GM12872 (cell line): ENCODE results near the gene RAMP2.

Source experiments
- TF ChIP-seq, protein P1 (sequence below): IDR thresholded peaks from 3 replicates; pipeline ENCODE4 v1.5.1; 2011; ENCODE audit warnings: low read depth, mild to moderate bottlenecking, low read length, moderate library complexity; ENCODE audit not compliant: insufficient read depth

Gene RAMP2

DNA sequence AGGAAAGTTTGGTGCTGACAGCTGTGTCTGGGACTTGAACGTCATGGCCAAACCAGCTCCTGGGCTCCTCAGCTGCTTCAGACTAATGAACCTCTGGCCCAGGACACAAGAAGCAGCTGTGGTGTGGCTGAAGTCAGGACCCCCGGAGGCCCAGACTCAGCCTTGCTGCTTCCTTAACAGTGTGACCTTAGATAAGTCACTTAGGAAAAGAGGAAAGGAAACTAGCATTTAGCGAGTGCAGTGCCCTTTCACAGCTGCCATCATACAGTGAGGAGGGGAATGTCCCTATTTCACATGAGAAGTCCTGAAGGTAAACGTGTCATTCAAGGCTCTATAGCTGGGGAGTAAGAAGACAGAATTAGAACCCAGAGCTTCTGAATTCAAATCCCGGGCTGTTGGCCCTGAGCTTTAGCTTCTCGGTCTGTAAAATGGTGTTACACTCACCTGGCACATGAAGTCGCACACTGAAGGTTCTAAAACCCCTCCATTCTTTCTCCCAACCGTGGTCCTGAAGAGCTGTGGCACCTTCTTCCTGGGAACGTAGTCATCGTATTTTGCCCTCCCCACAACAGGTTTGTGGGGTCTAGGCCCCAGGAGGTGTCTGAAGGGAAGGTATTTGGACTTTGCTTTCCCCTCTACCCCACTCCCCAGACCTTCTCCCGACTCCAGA, 910 bp upstream of the RAMP2 start:
- TF ChIP-seq, protein P1, sequence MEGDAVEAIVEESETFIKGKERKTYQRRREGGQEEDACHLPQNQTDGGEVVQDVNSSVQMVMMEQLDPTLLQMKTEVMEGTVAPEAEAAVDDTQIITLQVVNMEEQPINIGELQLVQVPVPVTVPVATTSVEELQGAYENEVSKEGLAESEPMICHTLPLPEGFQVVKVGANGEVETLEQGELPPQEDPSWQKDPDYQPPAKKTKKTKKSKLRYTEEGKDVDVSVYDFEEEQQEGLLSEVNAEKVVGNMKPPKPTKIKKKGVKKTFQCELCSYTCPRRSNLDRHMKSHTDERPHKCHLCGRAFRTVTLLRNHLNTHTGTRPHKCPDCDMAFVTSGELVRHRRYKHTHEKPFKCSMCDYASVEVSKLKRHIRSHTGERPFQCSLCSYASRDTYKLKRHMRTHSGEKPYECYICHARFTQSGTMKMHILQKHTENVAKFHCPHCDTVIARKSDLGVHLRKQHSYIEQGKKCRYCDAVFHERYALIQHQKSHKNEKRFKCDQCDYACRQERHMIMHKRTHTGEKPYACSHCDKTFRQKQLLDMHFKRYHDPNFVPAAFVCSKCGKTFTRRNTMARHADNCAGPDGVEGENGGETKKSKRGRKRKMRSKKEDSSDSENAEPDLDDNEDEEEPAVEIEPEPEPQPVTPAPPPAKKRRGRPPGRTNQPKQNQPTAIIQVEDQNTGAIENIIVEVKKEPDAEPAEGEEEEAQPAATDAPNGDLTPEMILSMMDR: no peak

DNA sequence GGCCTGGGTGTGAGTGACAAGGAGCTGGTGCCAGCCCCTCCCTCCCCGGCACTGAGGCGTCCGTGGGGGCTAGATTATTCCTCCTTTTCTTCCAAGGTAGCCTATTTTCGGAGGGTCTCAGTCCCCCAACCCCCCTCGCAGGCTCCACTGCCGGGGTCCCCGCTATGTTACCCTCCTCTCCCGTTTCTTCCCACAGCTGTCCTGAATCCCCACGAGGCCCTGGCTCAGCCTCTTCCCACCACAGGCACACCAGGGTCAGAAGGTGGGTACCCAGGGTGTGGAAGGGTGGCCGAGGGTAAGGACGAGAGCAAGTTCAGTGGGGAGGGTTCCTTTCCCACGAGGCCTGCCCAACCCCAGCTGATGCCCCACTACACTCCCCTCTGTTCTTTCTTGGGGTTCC, 611 bp downstream of the RAMP2 start:
- TF ChIP-seq, protein P1: no peak

DNA sequence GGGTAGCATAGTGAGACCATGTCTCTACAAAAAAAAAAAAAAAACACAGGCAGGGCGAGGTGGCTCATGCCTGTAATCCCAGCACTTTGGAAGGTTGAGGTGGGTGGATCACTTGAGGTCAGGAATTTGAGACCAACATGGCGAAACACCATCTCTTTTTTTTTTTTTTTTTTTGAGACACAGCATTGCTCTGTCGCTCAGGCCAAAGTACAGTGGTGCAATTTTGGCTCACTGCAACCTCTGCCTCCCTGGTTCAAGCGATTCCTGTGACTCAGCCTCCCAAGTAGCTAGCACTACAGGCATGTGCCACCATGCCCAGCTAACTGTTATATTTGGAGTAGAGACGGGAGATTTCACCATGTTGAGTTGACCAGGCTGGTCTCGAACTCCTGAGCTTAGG, 5.1 kb downstream of the RAMP2 start:
- TF ChIP-seq, protein P1: no peak

DNA sequence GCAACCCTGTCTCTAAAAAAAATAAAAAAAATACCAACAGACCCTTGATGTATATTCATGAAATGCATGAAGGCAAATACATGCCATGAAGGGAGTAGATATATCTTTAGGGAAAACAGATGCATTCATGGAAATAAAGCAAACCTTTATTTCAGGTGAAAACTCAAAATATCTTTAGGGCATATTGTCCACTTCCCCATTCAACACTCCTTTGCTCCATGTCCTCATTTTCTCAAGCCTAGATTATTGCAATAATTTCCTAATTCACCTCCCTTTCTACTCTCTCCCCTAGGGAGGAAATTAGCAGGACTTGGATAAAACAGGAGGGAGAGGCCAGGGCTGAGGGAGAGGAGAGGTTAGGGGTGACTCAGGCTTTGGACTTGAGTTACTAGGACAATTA, 6.5 kb downstream of the RAMP2 start:
- TF ChIP-seq, protein P1: no peak

DNA sequence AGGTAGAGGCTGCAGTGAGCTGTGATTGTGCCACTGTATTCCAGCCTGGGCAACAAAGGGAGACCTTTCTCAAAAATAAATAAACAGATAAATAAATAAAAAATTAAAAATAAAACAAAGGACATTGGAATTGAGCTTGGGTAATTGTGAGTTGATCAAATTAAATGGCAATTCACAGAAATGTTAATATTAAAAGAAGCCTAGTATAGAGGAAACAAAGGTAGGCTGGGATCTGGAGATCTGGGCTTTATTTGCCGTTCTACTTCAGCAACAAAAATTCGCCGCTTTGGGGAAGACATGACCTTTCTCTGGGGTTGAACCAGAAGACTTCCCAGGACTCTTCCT, 11.9 kb downstream of the RAMP2 start:
- TF ChIP-seq, protein P1: no peak

DNA sequence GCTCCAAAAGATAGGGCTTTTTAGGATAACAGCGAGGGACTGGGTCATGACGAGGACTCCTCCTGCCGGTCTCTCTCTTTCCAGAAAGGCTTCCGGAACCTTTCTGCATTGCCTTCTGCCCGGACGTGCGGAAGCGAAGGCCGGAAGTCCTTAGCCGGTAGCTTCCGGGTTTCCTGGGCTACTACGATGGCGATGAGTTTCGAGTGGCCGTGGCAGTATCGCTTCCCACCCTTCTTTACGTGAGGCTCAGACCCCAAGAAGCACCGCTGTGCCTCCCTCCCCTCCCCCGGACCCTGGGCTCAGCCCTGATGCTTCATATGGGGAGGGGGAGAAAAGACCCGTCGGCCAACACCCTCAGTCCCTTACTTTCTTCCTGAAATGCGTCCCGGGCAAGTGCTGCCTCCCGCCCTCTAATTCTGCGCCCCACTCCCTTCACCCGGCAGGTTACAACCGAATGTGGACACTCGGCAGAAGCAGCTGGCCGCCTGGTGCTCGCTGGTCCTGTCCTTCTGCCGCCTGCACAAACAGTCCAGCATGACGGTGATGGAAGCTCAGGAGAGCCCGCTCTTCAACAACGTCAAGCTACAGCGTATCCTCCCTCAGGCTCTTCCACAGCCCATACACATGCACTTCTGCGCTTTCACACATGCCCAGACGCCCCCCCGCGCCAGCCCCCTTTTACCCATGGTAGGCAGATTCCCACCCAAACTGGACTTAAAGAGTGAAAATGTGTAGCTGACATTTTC, 12.4 kb downstream of the RAMP2 start, which contains the start of gene VPS25:
Gene VPS25 (plus strand): TSS at position 160 of the 746 bp plus-strand sequence. CDS start 27 bp downstream, at position 187.
- TF ChIP-seq, protein P1: 0 out of 3 replicates have a peak, but pooled peaks have one; percentile 3

DNA sequence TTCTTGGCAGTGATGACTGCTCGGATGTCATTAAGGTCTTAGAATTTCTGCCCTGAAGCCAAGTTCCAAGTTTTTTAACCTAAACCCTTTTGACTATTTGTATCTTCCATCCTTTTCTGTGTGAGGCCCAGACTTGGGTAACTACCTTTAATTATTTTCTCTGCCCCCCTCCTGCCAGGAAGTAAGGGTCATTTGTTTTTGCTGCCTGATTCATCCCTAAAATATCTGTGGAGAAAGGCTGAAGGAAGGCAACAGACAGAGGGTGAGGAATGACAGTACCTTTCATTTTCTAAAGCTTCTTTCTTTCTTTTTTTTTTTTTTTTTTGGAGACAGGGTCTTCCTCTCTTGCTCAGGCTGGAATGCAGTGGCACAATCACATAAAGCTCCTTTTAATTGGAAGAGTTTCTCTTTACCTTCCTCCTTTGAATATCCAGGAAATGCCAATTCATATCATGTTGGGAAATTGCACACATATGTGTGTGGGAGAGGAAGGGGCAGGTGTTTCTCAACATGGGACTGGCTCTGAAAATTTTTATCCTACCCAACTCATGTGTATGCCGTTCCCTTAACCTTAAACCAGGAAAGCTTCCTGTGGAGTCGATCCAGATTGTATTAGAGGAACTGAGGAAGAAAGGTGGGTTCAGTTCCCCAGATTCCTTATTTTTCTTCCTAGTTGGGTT, 13.2 kb downstream of the RAMP2 start:
- TF ChIP-seq, protein P1: no peak
